GM19452 (cell line): ENCODE data around the gene REXO4.
"Not testable (repeated sequence)": the region's sequence is repeated elsewhere in the genome, so short reads cannot be mapped to it uniquely, and the experiment has no call there.

ENCODE experiments used
- ATAC-seq: cut with Tn5 transposase; IDR thresholded peaks from one replicate; pipeline ENCODE4 v1.9.1; 2021; ENCODE audit not compliant: unreplicated experiment

REXO4 gene

GRCh38 chr9:133390713-133391112 is 27.1 kb downstream of the REXO4 start:
- ATAC-seq: no peak

GRCh38 chr9:133389562-133389961 is 28.2 kb downstream of the REXO4 start:
- ATAC-seq: no peak

- ATAC-seq: no peak
These were observed 28.7 kb downstream of the REXO4 start for GRCh38 chr9:133389025-133389557.

GRCh38 chr9:133387680-133388079 is 30.1 kb downstream of the REXO4 start:
- ATAC-seq: no peak

- ATAC-seq: no peak
These were observed 31.5 kb downstream of the REXO4 start for GRCh38 chr9:133386338-133386737.

GRCh38 chr9:133385452-133385851 is 32.4 kb downstream of the REXO4 start:
- no peak for ATAC-seq

- ATAC-seq: no peak
These were observed 33.0 kb downstream of the REXO4 start for GRCh38 chr9:133384736-133385321.

GRCh38 chr9:133383438-133383837 is 34.4 kb downstream of the REXO4 start:
- ATAC-seq: no peak

- no peak for ATAC-seq
These were observed 35.2 kb downstream of the REXO4 start for GRCh38 chr9:133382507-133383141.

GRCh38 chr9:133380734-133381133 is 37.1 kb downstream of the REXO4 start:
- no peak for ATAC-seq

GRCh38 chr9:133379153-133380086 is 38.4 kb downstream of the REXO4 start:
- no peak for ATAC-seq

- no peak for ATAC-seq
These were observed 39.3 kb downstream of the REXO4 start for GRCh38 chr9:133378408-133378962.

GRCh38 chr9:133377721-133378216 is 40.0 kb downstream of the REXO4 start:
- no peak for ATAC-seq

GRCh38 chr9:133377280-133377679 is 40.5 kb downstream of the REXO4 start:
- not testable (repeated sequence) for ATAC-seq

GRCh38 chr9:133375724-133376654 is 41.8 kb downstream of the REXO4 start, which contains the start of the genes STKLD1 and SURF4:
Gene STKLD1, plus strand, starts transcription at chr9:133376366. Its CDS starts 108 bp downstream, at chr9:133376474.
Gene SURF4, minus strand, starts transcription at chr9:133376060. Its CDS starts 91 bp downstream, at chr9:133375969.
- ATAC-seq: peak; percentile 81

- ATAC-seq: peak; percentile 11
These were observed 42.6 kb downstream of the REXO4 start for GRCh38 chr9:133375116-133375723.

- no peak for ATAC-seq
These were observed 43.1 kb downstream of the REXO4 start for GRCh38 chr9:133374612-133375115.

GRCh38 chr9:133372144-133372543 is 45.7 kb downstream of the REXO4 start:
- no peak for ATAC-seq

- ATAC-seq: no peak
These were observed 46.5 kb downstream of the REXO4 start for GRCh38 chr9:133371261-133371711.
